ENCODE data around the gene MYO16.

- TF ChIP-seq CTCF (IDR thresholded peaks at IDR 0.05): no peak
- TF ChIP-seq POLR2A (IDR thresholded peaks at IDR 0.05): no peak
Measured at GRCh38 chr13:109182777-109183465, 553.5 kb downstream of the MYO16 start.
